Fibroblast of peridontal ligament (primary cell): ENCODE data around the gene ACE2.
A peak's percentile ranks its signal among the peaks of the same experiment; 100 is the strongest.
"Not testable (repeated sequence)": the region's sequence is repeated elsewhere in the genome, so short reads cannot be mapped to it uniquely, and the experiment has no call there.

Experiments used
- DNase-seq: peaks from one replicate; pipeline ENCODE4 v3.0.0-alpha.2; 2010; ENCODE audit errors: extremely low read depth

The ACE2 gene

GRCh38 chrX:15600745-15601144 is at the start of gene ACE2:
Gene ACE2 (minus strand): TSS chrX:15600960. CDS start chrX:15600911, 49 bp downstream.
- no peak for DNase-seq

- DNase-seq = not testable (repeated sequence)
Observed at GRCh38 chrX:15647510-15647909, 46.8 kb upstream of the ACE2 start.

GRCh38 chrX:15646543-15646942 is 45.8 kb upstream of the ACE2 start:
- no peak for DNase-seq

- no peak for DNase-seq
Observed at GRCh38 chrX:15646031-15646430, 45.3 kb upstream of the ACE2 start.

GRCh38 chrX:15645266-15645665 is 44.5 kb upstream of the ACE2 start:
- no peak for DNase-seq

GRCh38 chrX:15644560-15644872 is 43.8 kb upstream of the ACE2 start:
- no peak for DNase-seq

GRCh38 chrX:15643786-15644559 is 43.2 kb upstream of the ACE2 start:
- no peak for DNase-seq

GRCh38 chrX:15631637-15632036 is 30.9 kb upstream of the ACE2 start:
- no peak for DNase-seq

GRCh38 chrX:15623054-15623453 is 22.3 kb upstream of the ACE2 start:
- DNase-seq = no peak

- DNase-seq = no peak
Observed at GRCh38 chrX:15619053-15619755, 18.4 kb upstream of the ACE2 start.

- no peak for DNase-seq
Observed at GRCh38 chrX:15617111-15617510, 16.4 kb upstream of the ACE2 start.

- peak; percentile 7 for DNase-seq
Observed at GRCh38 chrX:15616531-15616930, 15.8 kb upstream of the ACE2 start.

GRCh38 chrX:15607067-15607466 is 6.3 kb upstream of the ACE2 start:
- no peak for DNase-seq

- DNase-seq = no peak
Observed at GRCh38 chrX:15606136-15606535, 5.4 kb upstream of the ACE2 start.

- no peak for DNase-seq
Observed at GRCh38 chrX:15605226-15605625, 4.5 kb upstream of the ACE2 start.

- no peak for DNase-seq
Observed at GRCh38 chrX:15602761-15603160, 2.0 kb upstream of the ACE2 start.

GRCh38 chrX:15601932-15602331 is 1.2 kb upstream of the ACE2 start:
- no peak for DNase-seq

- no peak for DNase-seq
Observed at GRCh38 chrX:15600049-15600448, 711 bp downstream of the ACE2 start.

- DNase-seq = no peak
Observed at GRCh38 chrX:15599461-15599860, 1.3 kb downstream of the ACE2 start.

- no peak for DNase-seq
Observed at GRCh38 chrX:15598026-15598425, 2.7 kb downstream of the ACE2 start.

GRCh38 chrX:15594371-15594770 is 6.4 kb downstream of the ACE2 start:
- no peak for DNase-seq

GRCh38 chrX:15579778-15580747 is 20.7 kb downstream of the ACE2 start:
- no peak for DNase-seq
